ENCODE data around the gene AP2B1.

The AP2B1 gene

DNA sequence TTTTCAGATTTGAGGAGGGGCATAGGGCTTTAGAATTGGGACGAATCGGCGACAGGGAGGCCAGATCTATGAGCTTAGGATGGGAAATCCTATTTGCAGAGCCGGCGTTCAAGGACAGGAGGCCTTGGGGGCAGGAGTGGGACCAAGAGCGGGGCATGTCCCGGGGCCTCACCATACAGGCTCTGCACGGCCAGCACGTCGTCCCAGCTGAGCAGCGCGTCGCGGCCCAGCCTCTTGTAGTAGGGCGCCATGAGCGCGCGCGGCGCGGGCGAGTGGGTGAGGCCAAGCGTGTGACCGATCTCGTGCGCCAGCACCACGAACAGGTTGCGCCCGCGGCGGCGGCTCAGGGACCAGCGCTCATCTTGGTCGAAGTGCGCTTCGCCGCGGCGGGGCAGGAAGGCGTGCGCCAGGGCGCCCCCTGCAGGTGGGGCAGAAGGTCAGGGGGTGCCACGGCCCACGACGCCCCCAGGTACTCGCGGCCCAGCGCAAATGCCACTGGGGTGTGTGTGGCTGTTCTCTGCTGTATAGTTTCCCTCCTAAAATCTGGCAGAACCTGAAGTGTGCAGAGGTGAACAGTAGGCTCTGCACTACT lies 182.9 kb downstream of the AP2B1 start:
- DNase-seq (ENCODE audit: low read depth, low spot score), result no peak

DNA sequence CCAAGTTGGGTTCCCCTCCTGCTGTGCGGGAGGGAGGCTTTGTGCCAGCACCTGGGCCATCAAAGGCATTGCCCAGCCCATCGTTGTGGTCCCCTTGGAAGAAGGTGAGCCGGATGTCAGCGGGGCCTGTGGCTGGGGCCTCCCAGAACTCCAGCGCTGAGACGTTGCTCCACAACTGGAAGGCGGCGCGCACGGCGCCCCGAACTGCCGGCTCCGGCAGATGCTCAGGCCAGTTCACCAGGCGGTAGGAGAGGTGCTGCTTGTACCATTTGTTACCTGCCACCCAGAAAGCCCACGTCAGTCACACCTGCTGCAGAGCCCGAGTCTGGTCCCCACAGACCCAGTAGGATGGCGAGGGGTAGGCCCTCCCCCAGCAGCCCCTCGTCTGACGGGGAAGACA lies 186.0 kb downstream of the AP2B1 start:
- DNase-seq (ENCODE audit: low read depth, low spot score), result no peak

DNA sequence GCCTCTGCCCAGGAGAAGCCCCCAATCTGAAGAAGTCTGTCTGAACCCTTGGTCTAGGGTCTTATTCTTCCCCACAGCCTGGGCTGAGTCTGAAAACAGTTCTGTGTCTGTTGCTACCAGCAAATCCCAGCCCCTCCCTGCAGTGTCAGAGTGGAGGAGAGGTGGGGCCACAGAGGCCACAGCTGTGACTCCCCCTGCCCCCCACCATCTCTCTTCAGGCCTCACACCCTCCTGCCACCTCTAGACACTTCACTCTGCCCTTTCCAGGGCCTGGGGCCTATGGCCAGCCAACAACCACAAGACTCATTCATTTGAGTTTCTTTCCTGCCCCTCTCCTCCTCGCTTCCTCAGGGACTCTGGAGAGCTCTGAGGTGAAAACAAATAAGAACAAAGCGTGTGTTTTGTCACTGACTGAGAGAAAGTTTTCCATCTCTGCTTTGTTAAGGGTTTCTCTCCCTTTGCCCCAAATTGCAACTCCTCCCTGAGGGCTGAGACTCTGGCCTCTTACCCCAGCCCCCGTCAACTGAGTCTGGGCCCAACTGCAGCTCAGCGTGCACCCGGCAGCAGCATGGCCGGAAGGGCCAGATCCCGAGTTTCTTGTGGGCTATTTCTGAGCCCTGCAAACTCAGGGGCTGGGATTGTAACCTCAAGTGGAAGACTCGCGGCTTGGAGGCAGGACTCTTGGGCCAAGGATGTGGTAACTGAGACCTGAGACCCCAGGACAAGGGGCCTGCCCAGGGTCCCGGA lies 186.7 kb downstream of the AP2B1 start:
- DNase-seq (ENCODE audit: low read depth, low spot score), result no peak

DNA sequence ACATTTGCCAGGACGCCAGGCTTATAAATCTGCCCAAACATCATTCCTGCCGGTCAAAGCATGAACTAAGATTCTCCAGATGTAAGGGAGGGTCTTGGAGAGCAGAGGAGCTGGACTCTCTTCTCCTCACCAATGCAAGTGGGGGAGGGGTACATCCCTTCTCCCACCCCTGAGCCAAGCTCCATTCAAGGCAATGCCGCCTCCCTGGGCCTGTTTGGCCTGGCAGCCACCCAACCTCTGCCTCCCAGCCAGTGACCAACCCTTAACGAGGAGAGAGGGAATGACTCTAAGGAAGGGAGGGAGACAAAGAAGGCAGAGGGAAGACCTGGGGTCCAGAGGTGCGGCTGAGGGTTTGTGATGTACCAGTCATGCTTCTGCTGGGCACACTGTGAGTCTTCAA lies 187.4 kb downstream of the AP2B1 start:
- no peak for DNase-seq (ENCODE audit: low read depth, low spot score)

DNA sequence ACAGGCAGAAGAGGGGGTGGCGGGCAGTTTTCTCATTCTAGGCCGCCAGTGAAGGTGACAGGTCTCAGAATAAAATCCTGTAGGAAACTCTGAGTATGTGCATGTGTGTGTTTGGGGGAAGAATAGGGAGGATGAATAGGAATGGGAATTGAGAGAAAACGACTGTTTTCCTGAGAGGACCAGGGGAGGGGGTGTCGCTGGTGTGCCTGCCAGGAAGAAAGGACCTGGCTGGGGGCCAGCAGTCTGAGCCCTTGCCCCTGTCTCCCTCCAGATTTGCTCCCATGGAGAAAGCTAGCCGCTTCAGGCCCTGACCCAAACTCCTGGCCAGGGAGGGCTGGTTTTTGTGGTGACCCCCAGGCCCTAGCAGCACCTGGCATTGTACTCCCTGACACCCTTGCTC lies 187.9 kb downstream of the AP2B1 start:
- DNase-seq (ENCODE audit: low read depth, low spot score), result no peak

DNA sequence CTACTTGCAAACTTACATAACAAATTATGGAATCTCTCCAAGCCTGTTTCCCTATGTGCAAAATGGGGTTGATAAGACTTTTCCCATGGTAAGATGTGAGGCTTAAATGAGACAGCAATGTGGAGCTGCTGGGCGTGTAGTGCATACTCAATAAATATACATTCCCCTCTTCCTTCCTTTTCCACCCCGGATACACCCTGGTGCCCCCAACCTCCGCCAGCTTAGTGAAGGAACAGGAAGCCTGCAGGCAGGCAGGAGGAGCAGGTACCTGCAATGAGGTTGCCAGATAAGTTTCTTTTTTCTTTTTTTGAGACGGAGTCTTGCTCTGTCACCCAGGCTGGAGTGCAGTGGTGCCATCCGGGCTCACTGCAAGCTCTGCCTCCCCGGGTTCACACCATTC lies 188.5 kb downstream of the AP2B1 start:
- no peak for DNase-seq (ENCODE audit: low read depth, low spot score)
